ENCODE results near the gene GLT6D1.

The GLT6D1 gene

DNA sequence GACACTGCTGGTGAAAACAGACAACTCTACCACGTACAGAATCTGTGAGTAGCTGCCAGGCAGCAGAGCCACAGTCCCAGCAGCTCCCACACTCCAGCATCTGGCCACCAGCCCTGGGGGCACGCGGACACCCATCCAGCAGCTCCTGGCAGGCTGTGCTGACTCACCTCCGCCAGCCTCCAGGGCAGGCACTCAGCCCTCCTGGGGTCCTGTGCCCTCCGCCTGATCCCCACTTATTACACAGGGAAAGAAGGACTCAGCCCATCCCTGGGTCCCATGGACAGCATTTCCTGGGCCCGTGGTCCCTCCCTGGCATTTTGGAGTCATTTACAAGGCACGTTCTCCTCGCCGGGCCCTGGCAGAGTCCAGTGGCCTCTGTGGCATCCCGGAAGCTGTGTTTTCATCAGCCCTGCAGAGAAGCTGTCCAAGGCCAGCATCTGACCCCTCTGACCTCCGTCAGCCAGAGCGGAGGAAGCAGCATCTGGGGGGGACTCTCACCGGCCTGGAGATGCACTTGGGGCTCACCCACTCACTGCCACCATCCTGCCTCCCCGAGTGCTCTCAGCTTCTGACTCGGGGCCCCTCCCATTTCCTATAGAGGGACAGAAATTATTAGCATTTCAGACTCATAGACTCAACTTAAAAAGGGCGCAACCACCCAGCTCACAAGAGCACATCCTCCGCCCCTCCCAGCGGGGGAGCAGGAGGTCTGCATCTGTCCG is 56.2 kb downstream of the GLT6D1 start:
- no peak for ATAC-seq (replicated peaks)
- Mint-ChIP-seq H3K9me3 (no peaks in the 10 kb centered on the region), H3K27me3 (peaks cover 12% of the 10 kb centered on the region in 2 donors), H3K27ac (no peak overlapping the region), H3K36me3 (no peaks in the 10 kb centered on the region), H3K4me3 (no peak overlapping the region), H3K4me1 (no peaks in the 10 kb centered on the region)
- DNase-seq: no peak

DNA sequence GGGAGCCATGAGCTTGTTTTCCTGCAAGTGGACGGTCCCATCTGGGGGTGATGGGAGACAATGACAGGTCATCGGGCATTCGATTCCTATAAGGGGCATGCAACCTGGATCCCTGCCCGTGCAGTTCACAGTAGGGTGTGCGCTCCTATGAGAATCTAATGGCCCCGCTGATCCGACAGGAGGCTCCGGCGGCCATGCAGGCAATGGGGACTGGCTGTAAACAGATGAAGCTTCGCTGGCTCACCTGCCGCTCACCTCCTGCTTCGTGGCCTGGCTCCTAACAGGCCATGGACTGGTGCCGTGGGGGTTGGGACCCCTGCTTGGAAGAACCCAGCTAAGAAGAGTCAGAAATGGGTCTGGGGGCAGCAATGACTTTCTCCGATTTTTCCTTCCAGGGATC is 56.8 kb downstream of the GLT6D1 start:
- Mint-ChIP-seq H3K4me3 (no peak overlapping the region), H3K36me3 (no peaks in the 10 kb centered on the region), H3K27me3 (peaks cover 12% of the 10 kb centered on the region in 2 donors), H3K27ac (no peak overlapping the region), H3K4me1 (no peaks in the 10 kb centered on the region), H3K9me3 (no peaks in the 10 kb centered on the region)
- DNase-seq: no peak
- ATAC-seq (replicated peaks): no peak

DNA sequence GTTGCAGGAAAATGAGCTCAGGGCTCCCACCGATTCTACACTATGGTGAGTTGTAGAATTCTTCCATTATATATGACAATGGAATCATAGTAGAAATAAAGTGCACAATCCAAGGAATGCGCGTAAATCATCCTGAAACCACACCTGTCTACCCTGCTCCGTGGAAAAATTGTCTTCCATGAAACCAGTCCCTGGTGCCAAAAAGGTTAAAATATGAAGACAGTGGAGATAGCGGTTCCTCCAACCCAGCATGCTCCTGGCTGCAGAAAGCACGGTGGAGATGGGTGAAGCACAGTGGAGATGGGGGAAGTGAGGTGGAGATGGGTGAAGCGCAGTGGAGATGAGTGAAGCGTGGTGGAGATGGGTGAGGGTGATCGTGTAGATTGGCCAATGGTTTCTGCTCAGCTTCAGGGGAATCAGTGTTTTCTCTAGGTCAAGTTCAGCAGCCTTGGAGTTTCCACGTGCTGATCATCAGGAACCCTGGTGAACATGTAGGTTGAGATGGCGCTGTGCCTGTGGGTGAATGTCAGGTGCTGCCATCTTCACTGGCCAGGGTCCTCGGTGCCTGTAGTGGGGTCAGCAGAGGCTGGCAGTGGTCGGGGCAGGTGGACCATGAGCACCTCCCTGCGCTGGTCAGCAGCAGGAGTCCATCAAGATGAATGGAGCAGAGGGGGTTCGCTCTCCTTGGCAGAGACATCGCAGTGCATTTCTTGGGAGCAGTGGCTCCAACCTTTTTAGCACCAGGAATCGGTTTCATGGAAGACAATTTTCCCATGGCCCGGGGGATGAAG is 57.5 kb downstream of the GLT6D1 start:
- H3K27ac Mint-ChIP-seq: no peak overlapping the region
- no peaks in the 10 kb centered on the region for H3K4me1 Mint-ChIP-seq
- H3K4me3 Mint-ChIP-seq: no peak overlapping the region
- peaks cover 8 to 10% of the 10 kb centered on the region in 2 donors for H3K27me3 Mint-ChIP-seq
- no peak for DNase-seq
- H3K9me3 Mint-ChIP-seq: no peaks in the 10 kb centered on the region
- no peaks in the 10 kb centered on the region for H3K36me3 Mint-ChIP-seq
- ATAC-seq (replicated peaks): no peak

DNA sequence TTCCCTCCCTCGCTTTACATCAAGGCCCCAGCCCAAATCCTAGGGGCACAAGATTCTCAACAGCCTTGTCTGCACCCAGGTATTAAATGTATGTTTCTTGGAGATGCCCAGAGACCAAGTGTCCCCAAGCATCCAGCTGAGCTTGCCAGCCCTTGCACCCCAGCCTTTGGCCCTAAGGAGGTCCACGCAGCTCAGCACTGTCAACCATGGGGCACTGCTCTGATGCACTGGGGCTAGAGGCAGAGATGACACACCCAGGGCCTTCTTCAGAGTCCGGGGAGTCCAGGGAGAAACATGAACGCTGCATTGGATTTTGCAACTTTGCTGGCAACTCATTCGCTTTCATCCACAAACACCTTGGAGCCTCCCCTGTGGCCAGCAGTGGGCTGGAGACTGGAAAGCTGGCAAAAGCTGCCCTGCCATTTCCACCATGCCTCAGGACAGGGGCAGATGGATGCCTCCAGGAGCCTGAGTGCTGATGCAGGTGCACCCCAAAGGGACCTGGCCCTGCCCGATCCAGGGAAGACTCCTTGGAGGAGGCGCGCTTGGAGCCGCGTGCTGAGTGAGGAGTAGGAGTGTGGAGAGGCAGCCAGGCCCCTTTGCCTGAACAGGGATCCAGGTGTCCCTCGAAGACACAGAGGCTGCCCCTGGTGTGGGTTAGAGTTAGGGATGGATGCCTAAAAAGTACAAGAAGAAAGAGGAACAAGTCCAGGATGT is 58.5 kb downstream of the GLT6D1 start:
- Mint-ChIP-seq H3K27me3 (peaks cover 4 to 7% of the 10 kb centered on the region in 2 donors), H3K27ac (no peak overlapping the region), H3K36me3 (no peaks in the 10 kb centered on the region), H3K9me3 (no peaks in the 10 kb centered on the region), H3K4me1 (no peaks in the 10 kb centered on the region), H3K4me3 (no peak overlapping the region)
- no peak for DNase-seq
- ATAC-seq (replicated peaks): no peak

DNA sequence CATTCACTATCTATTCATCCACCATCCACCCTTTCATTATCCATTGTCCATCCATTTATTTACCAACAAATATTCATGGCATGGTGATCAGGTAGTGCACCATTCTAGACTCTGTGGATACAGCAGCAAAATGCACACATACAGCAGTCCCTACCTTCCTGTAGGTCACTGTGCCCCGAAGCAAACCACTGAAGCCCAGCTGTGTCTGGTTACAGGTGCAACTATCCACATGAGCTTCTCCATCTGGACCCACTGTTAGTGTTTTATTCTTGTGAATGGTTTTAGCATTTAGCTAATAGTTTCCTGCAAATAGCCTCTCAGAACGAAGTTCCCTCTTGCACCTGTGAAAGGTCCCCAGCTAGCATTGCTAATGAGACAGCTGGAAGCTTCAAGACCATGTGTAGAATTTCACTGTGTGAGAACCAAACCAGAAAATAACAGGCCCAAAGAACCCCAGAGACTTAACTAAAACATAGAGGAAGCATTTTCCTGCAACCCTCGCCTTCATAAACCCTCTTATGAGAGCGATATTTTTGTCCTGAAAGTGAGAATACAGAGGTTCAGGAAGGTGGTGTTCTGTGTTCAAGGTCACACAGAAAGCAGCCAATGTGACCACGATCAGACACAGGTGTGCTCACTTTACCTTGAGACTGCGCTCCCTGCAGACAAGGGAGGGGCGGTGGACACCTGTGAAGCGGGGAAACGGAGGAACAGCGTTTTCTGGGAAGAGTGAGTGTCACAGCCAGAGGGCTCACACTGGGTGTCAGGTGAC is 59.3 kb downstream of the GLT6D1 start:
- Mint-ChIP-seq H3K36me3 (no peaks in the 10 kb centered on the region), H3K27me3 (peaks cover 0 to 7% of the 10 kb centered on the region in 2 donors), H3K27ac (no peak overlapping the region), H3K9me3 (no peaks in the 10 kb centered on the region), H3K4me1 (no peaks in the 10 kb centered on the region), H3K4me3 (no peak overlapping the region)
- ATAC-seq (replicated peaks): no peak
- no peak for DNase-seq

DNA sequence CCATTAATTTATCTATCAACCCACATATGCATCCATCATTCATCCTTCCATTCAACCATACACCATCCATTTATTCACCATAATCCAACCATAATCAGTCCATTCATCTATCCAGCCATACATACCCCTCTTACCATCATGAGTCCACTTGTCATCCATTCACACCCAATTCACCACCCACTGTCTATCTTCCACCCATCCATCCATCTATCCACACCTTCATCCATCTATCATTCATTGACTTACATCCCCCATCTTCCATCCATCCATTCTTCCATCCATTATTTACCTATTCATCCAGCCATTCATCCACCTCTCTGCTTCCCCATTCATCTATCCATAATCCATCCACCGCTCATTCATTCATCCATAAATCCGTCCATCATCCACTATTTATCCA is 60.0 kb downstream of the GLT6D1 start:
- ATAC-seq (replicated peaks): no peak

DNA sequence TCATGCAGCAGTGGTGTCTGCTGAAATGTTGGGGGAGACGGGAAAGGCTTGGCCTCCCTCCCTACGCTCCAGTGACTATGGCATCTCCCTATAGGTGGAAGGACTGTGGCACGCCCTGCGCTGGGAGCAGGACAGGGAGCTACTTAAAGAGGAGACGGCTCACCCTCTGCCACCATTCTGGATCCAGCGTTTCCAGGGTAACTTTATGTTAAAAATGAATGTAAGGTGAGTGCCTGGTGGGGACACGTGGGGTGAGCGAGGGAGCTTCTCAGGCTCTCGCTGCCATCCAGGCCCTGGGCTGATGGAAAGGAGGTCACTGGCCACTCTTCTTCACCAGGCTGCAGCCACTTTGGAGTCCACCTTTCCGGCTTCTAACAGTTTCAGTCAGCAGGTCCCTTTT is 62.1 kb downstream of the GLT6D1 start:
- Mint-ChIP-seq H3K4me3 (no peak overlapping the region), H3K36me3 (no peaks in the 10 kb centered on the region), H3K9me3 (no peaks in the 10 kb centered on the region), H3K27ac (no peak overlapping the region), H3K27me3 (no peaks in the 10 kb centered on the region), H3K4me1 (no peaks in the 10 kb centered on the region)
- no peak for DNase-seq
- no peak for ATAC-seq (replicated peaks)

More for the DNA sequence above, 60.0 kb downstream of the GLT6D1 start:
- H3K27me3 Mint-ChIP-seq: peaks cover 0 to 7% of the 10 kb centered on the region in 2 donors
- H3K9me3 Mint-ChIP-seq: no peaks in the 10 kb centered on the region
- no peaks in the 10 kb centered on the region for H3K4me1 Mint-ChIP-seq
- H3K27ac Mint-ChIP-seq: no peak overlapping the region
- no peak overlapping the region for H3K4me3 Mint-ChIP-seq
- no peak for DNase-seq
- H3K36me3 Mint-ChIP-seq: no peaks in the 10 kb centered on the region

DNA sequence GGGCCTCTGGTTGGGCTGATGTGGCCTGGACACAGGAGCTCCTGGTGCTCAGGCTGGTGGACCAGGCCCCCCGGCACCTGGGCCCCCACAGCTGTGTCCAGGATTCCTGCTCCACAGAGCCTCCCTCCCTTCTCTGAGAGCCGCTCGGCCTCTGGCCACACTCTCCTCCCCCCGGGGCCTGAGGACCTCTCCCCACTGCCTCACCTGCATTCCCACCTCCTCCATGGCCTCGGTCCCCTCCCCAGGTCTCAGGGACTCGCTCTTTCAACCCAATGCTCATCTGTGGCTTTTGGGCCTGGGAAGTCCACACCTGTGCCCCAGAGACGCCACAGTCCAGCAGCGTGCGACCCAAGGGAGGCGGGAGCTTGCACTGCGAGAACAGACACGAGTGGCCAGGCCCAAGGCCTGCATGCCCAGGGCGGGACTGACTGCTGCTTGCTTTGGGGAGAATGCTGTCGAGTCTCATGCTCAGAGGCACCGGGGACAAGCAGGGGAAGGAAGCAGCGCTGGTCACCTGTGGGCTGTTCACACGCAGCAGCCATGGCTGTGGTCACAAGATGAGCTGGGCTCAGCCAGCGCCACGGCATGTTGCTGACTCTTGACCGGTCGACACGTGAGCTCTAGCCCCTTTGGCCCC is 63.2 kb downstream of the GLT6D1 start:
- Mint-ChIP-seq H3K4me3 (no peak overlapping the region), H3K4me1 (no peaks in the 10 kb centered on the region), H3K36me3 (no peaks in the 10 kb centered on the region), H3K9me3 (no peaks in the 10 kb centered on the region), H3K27me3 (no peaks in the 10 kb centered on the region), H3K27ac (no peak overlapping the region)
- no peak for DNase-seq
- no peak for ATAC-seq (replicated peaks)

DNA sequence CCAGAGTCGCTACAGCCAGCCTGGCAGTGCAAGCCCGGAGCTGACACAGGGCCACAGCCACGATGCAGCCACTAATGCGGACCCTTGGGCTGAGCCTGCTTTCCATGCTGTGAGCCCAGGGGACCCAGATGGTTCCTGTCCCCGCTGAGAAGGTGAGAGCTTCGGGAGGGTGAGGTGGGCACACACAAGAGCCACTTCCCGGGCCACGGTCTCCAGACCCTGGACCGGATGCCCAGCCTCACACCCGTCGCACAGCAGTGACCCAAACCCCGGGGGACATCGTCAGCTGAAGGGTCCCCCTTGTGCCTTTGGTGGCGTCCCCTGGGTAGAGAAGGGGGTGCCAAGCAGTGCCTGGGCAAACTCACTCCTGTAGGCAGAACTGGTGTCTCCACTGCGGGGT is 64.4 kb downstream of the GLT6D1 start:
- Mint-ChIP-seq H3K9me3 (no peaks in the 10 kb centered on the region), H3K4me1 (no peaks in the 10 kb centered on the region)

DNA sequence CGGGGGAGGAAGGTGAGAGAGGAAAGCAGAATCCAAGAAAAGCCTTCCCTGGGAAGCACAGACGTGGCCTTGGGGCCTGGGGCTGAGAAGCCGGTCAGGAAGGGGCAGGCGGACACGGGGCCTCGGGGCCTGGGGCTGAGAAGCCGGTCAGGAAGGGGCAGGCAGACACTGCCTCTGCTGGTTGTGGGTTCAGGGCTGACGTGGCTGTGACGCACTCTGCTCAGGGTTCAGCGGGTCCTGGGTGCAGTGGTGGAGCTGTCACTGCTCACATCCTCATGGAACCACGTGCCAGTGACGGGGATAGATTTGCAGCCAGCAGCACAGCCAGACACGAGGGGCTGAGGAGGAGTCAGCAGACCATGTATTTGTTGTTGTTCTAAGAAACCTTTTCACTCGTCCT is 65.0 kb downstream of the GLT6D1 start:
- no peaks in the 10 kb centered on the region for H3K4me1 Mint-ChIP-seq
- ATAC-seq (replicated peaks) (no peak), DNase-seq (no peak)
- no peak overlapping the region for H3K4me3 Mint-ChIP-seq
- no peaks in the 10 kb centered on the region for H3K27me3 Mint-ChIP-seq
- H3K27ac Mint-ChIP-seq: no peak overlapping the region
- H3K9me3 Mint-ChIP-seq: peaks cover under 1% of the 10 kb centered on the region in 2 donors
- H3K36me3 Mint-ChIP-seq: no peaks in the 10 kb centered on the region

More for the DNA sequence above, 64.4 kb downstream of the GLT6D1 start:
- Mint-ChIP-seq H3K27ac (no peak overlapping the region), H3K36me3 (no peaks in the 10 kb centered on the region), H3K4me3 (no peak overlapping the region), H3K27me3 (no peaks in the 10 kb centered on the region)
- ATAC-seq (replicated peaks) (no peak), DNase-seq (no peak)

All from stimulated activated naive B cell treated with anti-CD40 and anti-IgM and Interleukin-4, amounts not matched to agents 10 μg/mL and 1 μg/mL and 100 μg/mL, for 72 hours (primary cell).